A673 (cell line): Measurements from ENCODE around the gene CLDN7. TPM values are rescaled to one million over a fixed set of nuclear protein-coding genes. Genes with fewer than 3 reads are reported as not detected.

Experiments used
- BruUV-seq: library from RNA; stranded (reverse); fragments of 400-500 nt; replicated peaks from 2 replicates; lab custom pipeline; 2021; lab: Mats Ljungman, UMichigan
- CTCF ChIA-PET: fragments of 300-600 bp; sonication (Branson Sonifier 250); formaldehyde crosslinking; loops from one replicate; lab custom pipeline; 2022; ENCODE audit warnings: antibody characterized with exemption; lab: Charles Lee
- POLR2A ChIA-PET: fragments of 300-600 bp; sonication (Branson Sonifier 250); formaldehyde crosslinking; loops from one replicate; lab custom pipeline; 2022; ENCODE audit warnings: antibody characterized with exemption; ENCODE audit not compliant: low non-redundant PET; lab: Charles Lee
- DNase-seq: peaks from one replicate; pipeline ENCODE4 v3.0.0-alpha.2; 2015; ENCODE audit warnings: low spot score
- H3K27ac ChIP-seq: fragments of 200-600 bp; sonication (generic); 2 replicates; pipeline ENCODE4 v1.5.1; 2016; ENCODE audit warnings: mixed run types, low read depth, mild to moderate bottlenecking, mixed read lengths, antibody characterized with exemption, low read length; ENCODE audit not compliant: poor library complexity, severe bottlenecking
- H3K27me3 ChIP-seq: fragments of 200-600 bp; sonication (generic); replicated peaks from 2 replicates; pipeline ENCODE4 v1.6.1; 2017; ENCODE audit warnings: mixed run types, low read depth, mild to moderate bottlenecking, mixed read lengths, antibody characterized with exemption, low read length; ENCODE audit not compliant: insufficient read depth, poor library complexity
- H3K36me3 ChIP-seq: fragments of 200-600 bp; sonication (generic); 2 replicates; pipeline ENCODE4 v1.6.1; 2016; ENCODE audit warnings: mixed run types, mild to moderate bottlenecking, mixed read lengths, antibody characterized with exemption, low read length; ENCODE audit not compliant: insufficient read depth, poor library complexity, severe bottlenecking
- H3K4me1 ChIP-seq: fragments of 200-600 bp; sonication (generic); 2 replicates; pipeline ENCODE4 v1.6.1; 2017; ENCODE audit warnings: mixed run types, mild to moderate bottlenecking, mixed read lengths, antibody characterized with exemption, low read length; ENCODE audit not compliant: insufficient read depth, poor library complexity, severe bottlenecking
- H3K4me3 ChIP-seq: fragments of 200-600 bp; sonication (generic); 2 replicates; pipeline ENCODE4 v1.5.1; 2016; ENCODE audit warnings: low read depth, mixed run types, mild to moderate bottlenecking, mixed read lengths, low read length; ENCODE audit not compliant: poor library complexity, severe bottlenecking
- H3K9me3 ChIP-seq: fragments of 200-600 bp; sonication (generic); 2 replicates; pipeline ENCODE4 v1.6.1; 2016; ENCODE audit warnings: mixed run types, low read depth, mild to moderate bottlenecking, mixed read lengths, antibody characterized with exemption, low read length; ENCODE audit not compliant: poor library complexity, severe bottlenecking
- EZH2 ChIP-seq: fragments of 200-600 bp; sonication (generic); IDR thresholded peaks from 2 replicates; pipeline ENCODE4 v1.6.1; 2017; ENCODE audit warnings: borderline replicate concordance, low read depth, mild to moderate bottlenecking, mixed read lengths, antibody characterized with exemption, low read length; ENCODE audit not compliant: poor library complexity, severe bottlenecking
- intact Hi-C: fragments of 100-400 bp; cut with micrococcal nuclease; formaldehyde crosslinking; loops from one replicate; pipeline ENCODE4 v1.10.0; 2022; ENCODE audit not compliant: unreplicated experiment
- total RNA-seq: library from RNA; stranded (reverse); gene quantifications from 2 replicates; pipeline ENCODE4 v1.2.3, GENCODE V29; 2021
- TF ChIP-seq, protein P1 (sequence below): fragments of 300-800, 200-600 bp; sonication (generic); conservative IDR thresholded peaks from 2 replicates; pipeline ENCODE4 v1.5.1; 2017; ENCODE audit warnings: low read depth, mild to moderate bottlenecking, antibody characterized with exemption, low read length, moderate library complexity, mixed read lengths

CLDN7 gene
- total RNA-seq, 1 experiment from 2014 or later: not detected

DNA sequence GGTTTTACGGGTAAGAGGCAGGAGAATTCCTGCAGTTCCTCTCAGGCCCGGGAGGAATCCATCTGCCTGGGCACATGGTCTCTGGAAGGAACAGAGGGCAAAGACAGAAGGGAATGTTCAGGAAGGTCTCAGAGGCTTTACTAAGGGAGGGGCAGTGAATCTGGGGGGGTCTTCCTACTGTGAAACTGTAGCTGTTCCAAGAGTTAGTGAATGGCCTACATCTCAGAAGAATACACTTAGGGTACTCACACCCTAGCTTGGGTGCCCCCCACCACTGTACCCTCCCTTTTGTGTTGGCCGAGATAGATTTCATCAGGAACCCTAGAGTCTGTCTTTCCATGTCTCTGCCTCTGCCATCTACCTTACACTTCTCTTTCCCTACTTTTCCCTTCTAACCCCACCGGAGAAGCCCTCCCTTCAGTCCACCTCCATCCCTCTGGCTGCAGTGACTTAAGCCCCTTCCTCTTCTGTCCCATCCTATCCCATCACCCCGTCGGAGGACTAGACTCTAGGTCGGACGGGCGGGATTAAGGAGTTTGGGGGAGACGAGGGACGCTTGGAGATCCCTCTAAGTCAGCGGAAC lies 43.0 kb downstream of the CLDN7 start:
- intact Hi-C loops: no loop called here
- peak overlapping the region; percentile 93 for H3K27ac ChIP-seq

DNA sequence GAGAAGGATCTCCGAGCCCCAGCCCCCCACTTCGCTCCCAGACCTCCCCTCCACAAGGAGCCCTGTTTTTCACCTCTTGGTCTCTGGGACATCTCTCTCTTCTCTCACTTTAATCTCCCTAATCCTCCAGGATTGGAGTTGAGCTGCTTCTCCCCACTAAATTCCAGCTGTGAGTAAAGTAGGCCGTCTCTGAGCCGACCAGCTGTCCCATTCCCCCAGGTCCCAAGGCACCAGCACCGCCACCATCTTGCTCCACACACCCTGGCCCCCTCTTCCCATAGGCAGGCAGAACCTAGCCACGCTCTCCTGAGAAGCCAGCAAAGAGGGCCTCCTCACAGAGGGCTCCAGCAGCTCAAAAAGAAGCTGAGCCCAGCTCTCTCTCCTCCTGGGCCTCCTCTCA lies 43.5 kb downstream of the CLDN7 start:
- POLR2A ChIA-PET: no interaction called here

More for the DNA sequence above, 43.0 kb downstream of the CLDN7 start:
- Histone ChIP-seq H3K36me3 (peaks cover 33% of the 10 kb centered on the region), H3K9me3 (no peaks in the 10 kb centered on the region), H3K4me3 (peak overlapping the region; percentile 94), H3K4me1 (peaks cover 36% of the 10 kb centered on the region), H3K27me3 (no peaks in the 10 kb centered on the region)
- BruUV-seq: no TSS peak
- POLR2A ChIA-PET: interaction anchor here (0.5 to 0.7 kb wide), 2 partner anchors 15 to 608 kb away, joined by 3 read pairs; partner anchors contain the start of gene DVL2
- no peak for TF ChIP-seq EZH2
- TF ChIP-seq, protein P1, sequence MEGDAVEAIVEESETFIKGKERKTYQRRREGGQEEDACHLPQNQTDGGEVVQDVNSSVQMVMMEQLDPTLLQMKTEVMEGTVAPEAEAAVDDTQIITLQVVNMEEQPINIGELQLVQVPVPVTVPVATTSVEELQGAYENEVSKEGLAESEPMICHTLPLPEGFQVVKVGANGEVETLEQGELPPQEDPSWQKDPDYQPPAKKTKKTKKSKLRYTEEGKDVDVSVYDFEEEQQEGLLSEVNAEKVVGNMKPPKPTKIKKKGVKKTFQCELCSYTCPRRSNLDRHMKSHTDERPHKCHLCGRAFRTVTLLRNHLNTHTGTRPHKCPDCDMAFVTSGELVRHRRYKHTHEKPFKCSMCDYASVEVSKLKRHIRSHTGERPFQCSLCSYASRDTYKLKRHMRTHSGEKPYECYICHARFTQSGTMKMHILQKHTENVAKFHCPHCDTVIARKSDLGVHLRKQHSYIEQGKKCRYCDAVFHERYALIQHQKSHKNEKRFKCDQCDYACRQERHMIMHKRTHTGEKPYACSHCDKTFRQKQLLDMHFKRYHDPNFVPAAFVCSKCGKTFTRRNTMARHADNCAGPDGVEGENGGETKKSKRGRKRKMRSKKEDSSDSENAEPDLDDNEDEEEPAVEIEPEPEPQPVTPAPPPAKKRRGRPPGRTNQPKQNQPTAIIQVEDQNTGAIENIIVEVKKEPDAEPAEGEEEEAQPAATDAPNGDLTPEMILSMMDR: no peak
- no peak for DNase-seq
- CTCF ChIA-PET: interaction anchor here (0.6 kb wide), 1 partner anchor 152 kb away, joined by 13 read pairs; no protein-coding TSS in a partner anchor

DNA sequence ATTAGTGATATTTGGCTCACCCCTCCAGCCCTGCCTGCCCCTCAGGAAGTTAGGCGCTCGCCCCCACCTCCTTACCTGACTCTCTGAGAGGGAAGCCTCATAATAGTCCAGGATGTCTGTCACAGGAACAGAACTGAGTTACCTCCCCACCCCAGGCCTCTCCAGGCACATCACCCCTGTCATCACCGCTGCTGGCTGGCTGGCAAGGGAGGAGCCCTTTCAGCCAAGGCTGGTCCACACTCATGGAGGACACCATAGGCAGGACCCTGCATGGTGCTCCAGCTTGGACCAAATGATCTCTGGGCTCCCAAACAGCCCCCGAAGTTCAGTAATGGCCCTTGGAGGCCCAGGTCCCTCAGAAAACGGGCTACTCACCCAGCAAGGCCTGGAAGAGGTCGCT lies 44.1 kb downstream of the CLDN7 start:
- Histone ChIP-seq H3K36me3 (peaks cover 22% of the 10 kb centered on the region), H3K9me3 (no peaks in the 10 kb centered on the region), H3K27ac (peak overlapping the region; percentile 93), H3K4me1 (peaks cover 44% of the 10 kb centered on the region), H3K4me3 (peak overlapping the region; percentile 73), H3K27me3 (no peaks in the 10 kb centered on the region)
- POLR2A ChIA-PET: no interaction called here
- DNase-seq: peak; percentile 12
- intact Hi-C loops: no loop called here
- CTCF ChIA-PET: no interaction called here
- BruUV-seq: no TSS peak
- TF ChIP-seq, protein P1: no peak
- no peak for TF ChIP-seq EZH2

More for the DNA sequence above, 43.5 kb downstream of the CLDN7 start:
- Histone ChIP-seq H3K36me3 (peaks cover 28% of the 10 kb centered on the region), H3K27ac (peak overlapping the region; percentile 93), H3K27me3 (no peaks in the 10 kb centered on the region), H3K4me1 (peaks cover 38% of the 10 kb centered on the region), H3K9me3 (no peaks in the 10 kb centered on the region), H3K4me3 (no peak overlapping the region)
- intact Hi-C loops: no loop called here
- CTCF ChIA-PET: no interaction called here
- DNase-seq: peak; percentile 15
- no TSS peak for BruUV-seq
- TF ChIP-seq, protein P1: no peak
- TF ChIP-seq EZH2: no peak
